ENCODE results near the gene GPC6. TPM values are rescaled to one million over a fixed set of nuclear protein-coding genes. Genes with fewer than 3 reads are reported as not detected.

GPC6 gene
- polyA plus RNA-seq, 1 donor (not counting 4 experiments of a cell fraction or from before 2014, with no cell fraction given), result 0.42 TPM

GRCh38 chr13:93227280-93227877 lies 772 bp downstream of the GPC6 start:
- TF ChIP-seq EZH2 (IDR thresholded peaks at IDR 0.05; ENCODE audit: low read length) (no peak), CTCF (optimal IDR thresholded peaks at IDR 0.05 in 1 of 3, IDR thresholded peaks at IDR 0.05 in 1 of 3, conservative IDR thresholded peaks at IDR 0.05 in 1 of 3; ENCODE audit: extremely low read depth in 1 of 3, insufficient read depth in 2 of 3, low read length in 3 of 3) (peak in 1 of 3 experiments; percentile 7)
- peak overlapping the region; percentile 56 to 84 (median 82) for H3K4me3 ChIP-seq (ENCODE audit: control insufficient read depth in 2 of 3, extremely low read depth in 1 of 3, insufficient read depth in 2 of 3, low read depth in 1 of 3, low read length in 3 of 3)
- H3K79me2 ChIP-seq (ENCODE audit: control insufficient read depth, insufficient read depth, low read length), result no peaks in the 10 kb centered on the region
- no peaks in the 10 kb centered on the region for H3K36me3 ChIP-seq (ENCODE audit: control insufficient read depth in 2 of 2, extremely low read depth in 1 of 2, insufficient read depth in 2 of 2, low read length in 2 of 2)
- H4K20me1 ChIP-seq (ENCODE audit: control insufficient read depth, extremely low read depth, insufficient read depth, low read length), result no peaks in the 10 kb centered on the region
- no peaks in the 10 kb centered on the region for H3K9me3 ChIP-seq (ENCODE audit: control insufficient read depth, low read depth, low read length)
- no peaks in the 10 kb centered on the region for H3K27me3 ChIP-seq (ENCODE audit: control insufficient read depth, extremely low read depth, insufficient read depth, low read length)
- H3K9me1 ChIP-seq (ENCODE audit: control insufficient read depth, extremely low read depth, insufficient read depth, low read length), result no peaks in the 10 kb centered on the region
- peak overlapping the region; percentile 92 for H3K4me2 ChIP-seq (ENCODE audit: control insufficient read depth, extremely low read depth, insufficient read depth, low read depth, low read length)
- DNase-seq (ENCODE audit: low read depth, low spot score) (no peak), FAIRE-seq (no peak)
- H3K9ac ChIP-seq (ENCODE audit: control insufficient read depth, extremely low read depth, insufficient read depth, low read length), result peak overlapping the region; percentile 74
- H3K4me1 ChIP-seq (ENCODE audit: control insufficient read depth, extremely low read depth, insufficient read depth, low read length), result peaks cover 7% of the 10 kb centered on the region
- dilution Hi-C loops (cut with MboI; ENCODE audit: extremely low pct_ligation_motif_present, low sequenced_read_pairs), result no loop called here
- H3K27ac ChIP-seq (ENCODE audit: control insufficient read depth, insufficient read depth, low read length), result peak overlapping the region; percentile 24
- H2AFZ ChIP-seq (ENCODE audit: control insufficient read depth, low read length), result peak overlapping the region; percentile 97

GRCh38 chr13:93227878-93228642 lies 1.5 kb downstream of the GPC6 start:
- no peaks in the 10 kb centered on the region for H3K36me3 ChIP-seq (ENCODE audit: control insufficient read depth in 2 of 2, extremely low read depth in 1 of 2, insufficient read depth in 2 of 2, low read length in 2 of 2)
- H3K4me3 ChIP-seq (ENCODE audit: control insufficient read depth in 2 of 3, extremely low read depth in 1 of 3, insufficient read depth in 2 of 3, low read depth in 1 of 3, low read length in 3 of 3), result peak overlapping the region; percentile 56 to 84 (median 82)
- DNase-seq (ENCODE audit: low read depth, low spot score) (no peak), FAIRE-seq (peak; percentile 67)
- H3K27me3 ChIP-seq (ENCODE audit: control insufficient read depth, extremely low read depth, insufficient read depth, low read length), result no peaks in the 10 kb centered on the region
- H3K79me2 ChIP-seq (ENCODE audit: control insufficient read depth, insufficient read depth, low read length), result no peaks in the 10 kb centered on the region
- H3K9ac ChIP-seq (ENCODE audit: control insufficient read depth, extremely low read depth, insufficient read depth, low read length), result peak overlapping the region; percentile 74
- H3K4me1 ChIP-seq (ENCODE audit: control insufficient read depth, extremely low read depth, insufficient read depth, low read length), result peaks cover 7% of the 10 kb centered on the region
- peak overlapping the region; percentile 92 for H3K4me2 ChIP-seq (ENCODE audit: control insufficient read depth, extremely low read depth, insufficient read depth, low read depth, low read length)
- peak overlapping the region; percentile 36 for H3K27ac ChIP-seq (ENCODE audit: control insufficient read depth, insufficient read depth, low read length)
- no peaks in the 10 kb centered on the region for H3K9me1 ChIP-seq (ENCODE audit: control insufficient read depth, extremely low read depth, insufficient read depth, low read length)
- dilution Hi-C loops (cut with MboI; ENCODE audit: extremely low pct_ligation_motif_present, low sequenced_read_pairs), result no loop called here
- peak in 2 of 3 experiments; percentile 35 to 47 for TF ChIP-seq CTCF (optimal IDR thresholded peaks at IDR 0.05 in 1 of 3, IDR thresholded peaks at IDR 0.05 in 1 of 3, conservative IDR thresholded peaks at IDR 0.05 in 1 of 3; ENCODE audit: extremely low read depth in 1 of 3, insufficient read depth in 2 of 3, low read length in 3 of 3)
- no peak for TF ChIP-seq EZH2 (IDR thresholded peaks at IDR 0.05; ENCODE audit: low read length)
- H2AFZ ChIP-seq (ENCODE audit: control insufficient read depth, low read length), result peak overlapping the region; percentile 97
- H4K20me1 ChIP-seq (ENCODE audit: control insufficient read depth, extremely low read depth, insufficient read depth, low read length), result no peaks in the 10 kb centered on the region
- H3K9me3 ChIP-seq (ENCODE audit: control insufficient read depth, low read depth, low read length), result no peaks in the 10 kb centered on the region

Data from keratinocyte (primary cell).